Measurements from ENCODE around the gene TUBB4A.
"Not testable (repeated sequence)": the region's sequence is repeated elsewhere in the genome, so short reads cannot be mapped to it uniquely, and the experiment has no call there.

The TUBB4A gene

GRCh38 chr19:6501740-6502648, at the start of gene TUBB4A:
TUBB4A (minus strand) TSS chr19:6502309; CDS start chr19:6502212, 97 bp downstream.
- H3K27me3 Mint-ChIP-seq (ENCODE audit: low read depth): peaks cover 47% of the 10 kb centered on the region
- H3K4me3 Mint-ChIP-seq: peak within 1 kb of the TSS; percentile 81 to 88 (median 82)
- H3K36me3 Mint-ChIP-seq (ENCODE audit: low read depth): no peaks in the 10 kb centered on the region
- peak in 1 of 3 experiments; percentile 7 for TF ChIP-seq CTCF (IDR thresholded peaks at IDR 0.05; ENCODE audit: unreplicated experiment in 3 of 3)
- no peaks in the 10 kb centered on the region for H3K9me3 Mint-ChIP-seq
- H3K27ac Mint-ChIP-seq: peak within 1 kb of the TSS in 1 of 3 experiments; percentile 68
- peaks cover 9% of the 10 kb centered on the region for H3K4me1 Mint-ChIP-seq

GRCh38 chr19:6551091-6551490, 49.0 kb upstream of the TUBB4A start:
- no peaks in the 10 kb centered on the region for H3K4me1 Mint-ChIP-seq
- H3K9me3 Mint-ChIP-seq: peaks cover 7% of the 10 kb centered on the region
- H3K36me3 Mint-ChIP-seq (ENCODE audit: low read depth): no peaks in the 10 kb centered on the region
- TF ChIP-seq CTCF (IDR thresholded peaks at IDR 0.05; ENCODE audit: unreplicated experiment in 3 of 3): no peak
- no peak overlapping the region for H3K4me3 Mint-ChIP-seq
- H3K27ac Mint-ChIP-seq: no peak overlapping the region
- peaks cover 7% of the 10 kb centered on the region for H3K27me3 Mint-ChIP-seq (ENCODE audit: low read depth)

- not testable (repeated sequence) for H3K27me3 Mint-ChIP-seq (ENCODE audit: low read depth); H3K27ac Mint-ChIP-seq; H3K4me1 Mint-ChIP-seq; H3K36me3 Mint-ChIP-seq (ENCODE audit: low read depth); H3K9me3 Mint-ChIP-seq; H3K4me3 Mint-ChIP-seq
Observed at GRCh38 chr19:6550679-6551078, 48.6 kb upstream of the TUBB4A start.

GRCh38 chr19:6543866-6544347, 41.8 kb upstream of the TUBB4A start:
- TF ChIP-seq CTCF (IDR thresholded peaks at IDR 0.05; ENCODE audit: unreplicated experiment in 3 of 3): no peak
- Mint-ChIP-seq H3K4me1 (no peaks in the 10 kb centered on the region), H3K27me3 (ENCODE audit: low read depth) (peaks cover 19% of the 10 kb centered on the region), H3K9me3 (peaks cover 7% of the 10 kb centered on the region), H3K27ac (no peak overlapping the region), H3K4me3 (no peak overlapping the region), H3K36me3 (ENCODE audit: low read depth) (no peaks in the 10 kb centered on the region)

GRCh38 chr19:6540918-6541689, 39.0 kb upstream of the TUBB4A start:
- H3K4me3 Mint-ChIP-seq: no peak overlapping the region
- peaks cover 3% of the 10 kb centered on the region for H3K9me3 Mint-ChIP-seq
- TF ChIP-seq CTCF (IDR thresholded peaks at IDR 0.05; ENCODE audit: unreplicated experiment in 3 of 3): no peak

GRCh38 chr19:6539514-6539913, 37.4 kb upstream of the TUBB4A start:
- H3K9me3 Mint-ChIP-seq: peaks cover 10% of the 10 kb centered on the region
- peaks cover 52% of the 10 kb centered on the region for H3K27me3 Mint-ChIP-seq (ENCODE audit: low read depth)
- no peaks in the 10 kb centered on the region for H3K36me3 Mint-ChIP-seq (ENCODE audit: low read depth)
- no peak overlapping the region for H3K4me3 Mint-ChIP-seq
- H3K4me1 Mint-ChIP-seq: no peaks in the 10 kb centered on the region
- TF ChIP-seq CTCF (IDR thresholded peaks at IDR 0.05; ENCODE audit: unreplicated experiment in 3 of 3): no peak
- no peak overlapping the region for H3K27ac Mint-ChIP-seq

More at GRCh38 chr19:6540918-6541689, 39.0 kb upstream of the TUBB4A start:
- H3K27me3 Mint-ChIP-seq (ENCODE audit: low read depth): peaks cover 36% of the 10 kb centered on the region
- no peaks in the 10 kb centered on the region for H3K36me3 Mint-ChIP-seq (ENCODE audit: low read depth)
- no peaks in the 10 kb centered on the region for H3K4me1 Mint-ChIP-seq
- H3K27ac Mint-ChIP-seq: no peak overlapping the region
